Measurements from ENCODE around the gene OPN5.

GRCh38 chr6:47740714-47741113 is 41.1 kb upstream of the OPN5 start:
- no peak for TF ChIP-seq CTCF (IDR thresholded peaks at IDR 0.05; ENCODE audit: low read depth, low read length)
- no peak for TF ChIP-seq POLR2A (IDR thresholded peaks at IDR 0.05; ENCODE audit: extremely low read depth, insufficient read length)
- no peak for TF ChIP-seq MAX (IDR thresholded peaks at IDR 0.05; ENCODE audit: low read depth, low read length)
- TF ChIP-seq MYC (IDR thresholded peaks at IDR 0.05; ENCODE audit: low read depth, low read length) = no peak
